OCI-LY3 (cell line): ENCODE results near the gene TNFRSF18.

Source experiments
- CTCF ChIP-seq: fragments of 200-600, 300-600 bp; sonication (generic); IDR thresholded peaks from 2 replicates; pipeline ENCODE4 v1.5.1; 2014; ENCODE audit warnings: antibody characterized with exemption, low read length, low read depth
- EZH2phosphoT487 ChIP-seq: fragments of 200-600 bp; shearing (Covaris generic); IDR thresholded peaks from 2 replicates; pipeline ENCODE4 v1.6.1; 2018; ENCODE audit warnings: antibody characterized with exemption, mixed run types, low read depth

GRCh38 chr1:1239614-1240347, 33.4 kb upstream of the TNFRSF18 start:
- TF ChIP-seq EZH2phosphoT487 (no peak), CTCF (no peak)
